Glomerular visceral epithelial cell (primary cell): ENCODE measurements around the gene ZMYM4.

Experiments
- DNase-seq: peaks from one replicate; pipeline ENCODE4 v3.0.0-alpha.2; 2016; ENCODE audit errors: extremely low spot score

The ZMYM4 gene

GRCh38 chr1:35278886-35279554 lies 10.5 kb downstream of the ZMYM4 start:
- DNase-seq: no peak

- DNase-seq: no peak
These were observed 11.0 kb downstream of the ZMYM4 start for GRCh38 chr1:35279555-35279904.

GRCh38 chr1:35280006-35280405 lies 11.5 kb downstream of the ZMYM4 start:
- no peak for DNase-seq

GRCh38 chr1:35281565-35281964 lies 13.1 kb downstream of the ZMYM4 start:
- DNase-seq: no peak

- no peak for DNase-seq
These were observed 13.7 kb downstream of the ZMYM4 start for GRCh38 chr1:35282172-35282571.

GRCh38 chr1:35284852-35285251 lies 16.3 kb downstream of the ZMYM4 start:
- no peak for DNase-seq

- no peak for DNase-seq
These were observed 17.5 kb downstream of the ZMYM4 start for GRCh38 chr1:35285771-35286606.

GRCh38 chr1:35287807-35288640 lies 19.5 kb downstream of the ZMYM4 start:
- peak; percentile 58 for DNase-seq

GRCh38 chr1:35288761-35289160 lies 20.3 kb downstream of the ZMYM4 start:
- peak; percentile 29 for DNase-seq

- DNase-seq: no peak
These were observed 21.9 kb downstream of the ZMYM4 start for GRCh38 chr1:35290452-35290851.

- no peak for DNase-seq
These were observed 26.3 kb downstream of the ZMYM4 start for GRCh38 chr1:35294809-35295208.

- DNase-seq: no peak
These were observed 29.4 kb downstream of the ZMYM4 start for GRCh38 chr1:35297886-35298285.

- DNase-seq: peak; percentile 54
These were observed 30.0 kb downstream of the ZMYM4 start for GRCh38 chr1:35298464-35298863.

GRCh38 chr1:35300376-35300775 lies 31.9 kb downstream of the ZMYM4 start:
- no peak for DNase-seq

GRCh38 chr1:35301674-35302392 lies 33.3 kb downstream of the ZMYM4 start:
- DNase-seq: no peak

- no peak for DNase-seq
These were observed 36.9 kb downstream of the ZMYM4 start for GRCh38 chr1:35305383-35305782.

- no peak for DNase-seq
These were observed 47.1 kb downstream of the ZMYM4 start for GRCh38 chr1:35315649-35316048.

- no peak for DNase-seq
These were observed 47.8 kb downstream of the ZMYM4 start for GRCh38 chr1:35316264-35316663.

GRCh38 chr1:35319988-35320713 lies 51.6 kb downstream of the ZMYM4 start:
- peak; percentile 31 for DNase-seq

- no peak for DNase-seq
These were observed 52.4 kb downstream of the ZMYM4 start for GRCh38 chr1:35320937-35321336.

GRCh38 chr1:35324486-35324885 lies 56.0 kb downstream of the ZMYM4 start:
- DNase-seq: no peak
